PFSK-1 (cell line): ENCODE measurements around the gene APBB2.
A peak's percentile ranks its signal among the peaks of the same experiment; 100 is the strongest.

ENCODE experiments used
- FOXP2 ChIP-seq: optimal IDR thresholded peaks from 2 replicates; pipeline ENCODE3; 2011; ENCODE audit warnings: borderline replicate concordance, control low read depth, inconsistent platforms; ENCODE audit not compliant: insufficient read depth; ENCODE audit errors: extremely low read length, extremely low read depth
- POLR2AphosphoS5 ChIP-seq: IDR thresholded peaks from 2 replicates; pipeline ENCODE4 v1.6.1; 2012; ENCODE audit warnings: low read depth, mild to moderate bottlenecking, control low read depth, low read length, moderate library complexity
- SIN3A ChIP-seq: IDR thresholded peaks from 2 replicates; pipeline ENCODE4 v1.6.1; 2012; ENCODE audit warnings: mild to moderate bottlenecking, low read length, moderate library complexity, borderline replicate concordance; ENCODE audit not compliant: insufficient read depth
- TAF1 ChIP-seq: IDR thresholded peaks from 2 replicates; pipeline ENCODE4 v1.6.1; 2012; ENCODE audit warnings: low read length, control low read depth, borderline replicate concordance; ENCODE audit not compliant: insufficient read depth
- TF ChIP-seq, protein P1 (sequence below), 2 experiments: IDR thresholded peaks; 2 replicates each; pipeline versions ENCODE4 v1.6.1 to v1.8.0; 2011 to 2012; ENCODE audit warnings: low read depth in 2 of 2, low read length in 2 of 2, control low read depth in 1 of 2, inconsistent platforms in 1 of 2, mild to moderate bottlenecking in 1 of 2, moderate library complexity in 1 of 2; ENCODE audit not compliant: insufficient read depth in 1 of 2

The APBB2 gene

DNA sequence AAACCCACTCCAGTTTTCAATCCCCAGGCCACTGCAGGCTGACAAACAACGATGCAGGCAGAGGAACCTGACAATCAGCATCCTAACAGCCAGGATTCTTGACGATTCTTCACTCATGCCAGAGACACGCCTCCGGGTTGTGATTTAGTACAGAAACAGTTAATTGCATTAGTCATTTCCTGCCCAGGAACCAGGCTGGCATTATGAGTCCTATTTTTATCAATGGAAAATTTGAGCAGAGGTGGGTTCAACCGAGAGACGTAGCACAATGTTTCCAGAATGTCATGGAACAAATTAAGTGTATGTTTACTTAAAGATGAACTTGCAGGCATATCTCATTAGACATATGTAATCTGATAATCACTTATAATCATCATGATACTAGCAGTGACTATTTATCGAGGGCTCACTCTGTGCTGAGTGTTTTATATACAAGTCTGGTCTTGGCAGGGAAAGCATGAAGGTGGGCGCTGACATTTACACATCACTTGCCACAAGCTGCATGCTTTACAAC lies 304.9 kb downstream of the APBB2 start:
- no peak for TF ChIP-seq POLR2AphosphoS5
- TF ChIP-seq, protein P1, sequence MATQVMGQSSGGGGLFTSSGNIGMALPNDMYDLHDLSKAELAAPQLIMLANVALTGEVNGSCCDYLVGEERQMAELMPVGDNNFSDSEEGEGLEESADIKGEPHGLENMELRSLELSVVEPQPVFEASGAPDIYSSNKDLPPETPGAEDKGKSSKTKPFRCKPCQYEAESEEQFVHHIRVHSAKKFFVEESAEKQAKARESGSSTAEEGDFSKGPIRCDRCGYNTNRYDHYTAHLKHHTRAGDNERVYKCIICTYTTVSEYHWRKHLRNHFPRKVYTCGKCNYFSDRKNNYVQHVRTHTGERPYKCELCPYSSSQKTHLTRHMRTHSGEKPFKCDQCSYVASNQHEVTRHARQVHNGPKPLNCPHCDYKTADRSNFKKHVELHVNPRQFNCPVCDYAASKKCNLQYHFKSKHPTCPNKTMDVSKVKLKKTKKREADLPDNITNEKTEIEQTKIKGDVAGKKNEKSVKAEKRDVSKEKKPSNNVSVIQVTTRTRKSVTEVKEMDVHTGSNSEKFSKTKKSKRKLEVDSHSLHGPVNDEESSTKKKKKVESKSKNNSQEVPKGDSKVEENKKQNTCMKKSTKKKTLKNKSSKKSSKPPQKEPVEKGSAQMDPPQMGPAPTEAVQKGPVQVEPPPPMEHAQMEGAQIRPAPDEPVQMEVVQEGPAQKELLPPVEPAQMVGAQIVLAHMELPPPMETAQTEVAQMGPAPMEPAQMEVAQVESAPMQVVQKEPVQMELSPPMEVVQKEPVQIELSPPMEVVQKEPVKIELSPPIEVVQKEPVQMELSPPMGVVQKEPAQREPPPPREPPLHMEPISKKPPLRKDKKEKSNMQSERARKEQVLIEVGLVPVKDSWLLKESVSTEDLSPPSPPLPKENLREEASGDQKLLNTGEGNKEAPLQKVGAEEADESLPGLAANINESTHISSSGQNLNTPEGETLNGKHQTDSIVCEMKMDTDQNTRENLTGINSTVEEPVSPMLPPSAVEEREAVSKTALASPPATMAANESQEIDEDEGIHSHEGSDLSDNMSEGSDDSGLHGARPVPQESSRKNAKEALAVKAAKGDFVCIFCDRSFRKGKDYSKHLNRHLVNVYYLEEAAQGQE (IDR thresholded peaks at IDR 0.05; ENCODE audit: insufficient read depth in 1 of 2, low read depth in 2 of 2, low read length in 2 of 2) = no peak
- no peak for TF ChIP-seq SIN3A
- no peak for TF ChIP-seq TAF1
- no peak for TF ChIP-seq FOXP2

DNA sequence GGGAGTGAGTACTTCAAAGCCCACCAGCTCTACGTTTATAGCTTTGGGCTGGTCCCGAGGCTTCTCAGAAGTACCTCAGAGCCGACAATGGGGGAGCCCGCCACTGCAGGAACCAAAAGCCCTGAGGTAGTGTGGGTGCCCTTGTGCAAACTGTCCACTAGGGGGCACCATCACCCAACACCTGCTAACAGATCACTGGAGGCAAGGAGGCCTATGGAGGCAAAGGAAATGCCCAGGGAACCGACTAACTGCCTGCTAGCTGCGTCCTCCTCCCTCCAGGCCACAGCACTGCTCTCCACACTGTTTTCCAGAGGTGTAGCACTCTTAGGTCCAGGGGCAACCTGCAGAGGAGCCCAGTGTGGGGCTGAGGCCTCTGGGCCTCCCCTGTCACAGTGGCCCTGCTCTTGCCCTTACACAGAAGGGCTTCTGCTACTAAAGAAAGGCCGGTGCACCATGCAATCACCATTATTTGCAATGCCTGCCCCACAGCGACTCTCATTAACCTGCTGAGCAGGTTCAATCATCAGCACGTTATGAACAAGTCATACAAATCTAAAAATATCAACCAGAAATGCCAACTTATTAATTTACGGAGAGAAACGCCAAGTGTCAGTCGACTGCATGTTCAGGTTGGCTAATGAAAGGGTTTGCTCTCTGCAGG lies 305.5 kb downstream of the APBB2 start:
- TF ChIP-seq, protein P1 (IDR thresholded peaks at IDR 0.05; ENCODE audit: insufficient read depth in 1 of 2, low read depth in 2 of 2, low read length in 2 of 2) = no peak
- TF ChIP-seq SIN3A (no peak), POLR2AphosphoS5 (no peak; the same call in 1 of the 2 replicates), TAF1 (0 out of 2 replicates have a peak, but pooled peaks have one; percentile 29), FOXP2 (peak; percentile 61)

DNA sequence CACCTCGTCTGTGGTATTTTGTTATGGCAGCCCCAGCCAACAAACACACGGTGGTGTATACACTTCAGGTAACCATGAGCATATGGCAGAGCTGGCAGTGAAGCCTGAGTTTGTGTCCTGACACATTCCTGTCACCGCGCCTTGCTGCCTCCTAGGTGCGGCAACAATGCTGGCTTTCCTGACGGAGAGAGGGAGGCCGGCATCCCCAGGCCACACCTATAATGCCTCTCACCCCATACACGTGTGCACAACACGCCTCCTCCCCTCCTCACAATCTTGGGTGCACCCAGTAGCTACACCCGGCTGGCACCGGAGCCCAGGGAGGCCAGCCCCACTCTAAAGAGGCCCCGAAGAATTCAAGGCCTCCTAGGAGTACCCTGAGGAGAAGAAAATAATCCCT lies 306.0 kb downstream of the APBB2 start:
- TF ChIP-seq, protein P1 (IDR thresholded peaks at IDR 0.05; ENCODE audit: insufficient read depth in 1 of 2, low read depth in 2 of 2, low read length in 2 of 2) = no peak
- TF ChIP-seq POLR2AphosphoS5 (no peak), TAF1 (no peak), SIN3A (no peak), FOXP2 (no peak)

DNA sequence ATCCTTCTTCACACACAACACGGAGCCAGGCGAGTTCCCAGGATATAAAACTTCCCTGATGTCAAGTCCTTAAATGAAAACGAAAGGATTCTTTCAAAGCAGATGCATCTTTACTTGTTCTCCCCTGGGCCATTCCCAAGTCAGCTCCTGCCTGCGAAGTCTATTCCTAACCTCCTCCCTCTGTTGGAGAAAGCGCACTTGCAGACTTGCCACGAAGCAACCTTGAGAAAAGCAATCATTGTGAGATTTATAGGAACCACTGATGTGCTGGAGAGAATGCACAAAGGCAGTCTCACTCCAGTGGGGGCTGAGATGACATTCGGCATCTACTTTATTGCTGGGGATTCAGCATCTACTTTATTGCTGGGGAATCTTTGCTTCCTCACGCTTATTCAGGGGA lies 308.9 kb downstream of the APBB2 start:
- TF ChIP-seq FOXP2 (no peak), POLR2AphosphoS5 (no peak), TAF1 (no peak), SIN3A (no peak)
- TF ChIP-seq, protein P1 (IDR thresholded peaks at IDR 0.05; ENCODE audit: insufficient read depth in 1 of 2, low read depth in 2 of 2, low read length in 2 of 2) = no peak

DNA sequence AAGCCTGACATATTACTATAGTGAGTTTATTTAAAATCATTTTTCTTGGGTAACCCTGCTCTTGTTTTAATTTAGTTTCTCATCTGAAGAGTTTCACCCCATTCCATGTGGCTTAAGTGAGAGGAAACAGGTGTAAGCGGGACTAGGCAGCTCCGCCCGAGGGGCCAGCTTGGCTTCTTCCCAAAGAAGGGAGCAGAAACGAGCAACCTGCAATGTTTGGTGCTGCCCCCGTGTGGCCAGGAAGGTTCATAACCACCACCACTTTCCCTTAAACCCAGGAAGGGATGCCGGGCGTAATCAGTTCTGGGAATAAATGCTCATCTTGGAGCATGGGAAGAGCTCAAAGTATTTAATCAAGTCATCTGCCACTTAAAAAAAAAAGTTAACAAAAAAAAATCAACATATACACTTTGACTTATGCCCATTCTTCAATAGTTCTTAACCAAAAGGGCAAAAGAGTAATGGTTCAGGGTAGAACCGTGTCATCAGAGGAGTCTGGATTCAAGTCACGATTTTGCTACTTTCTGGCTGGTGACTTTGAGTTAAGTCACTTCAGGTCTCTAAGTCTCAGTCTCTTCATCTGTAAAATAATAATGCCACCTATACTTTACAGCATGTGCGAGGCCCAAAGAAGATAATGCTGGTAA lies 316.7 kb downstream of the APBB2 start:
- TF ChIP-seq POLR2AphosphoS5 (peak; percentile 32; the same call in 1 of the 2 replicates), TAF1 (no peak)

DNA sequence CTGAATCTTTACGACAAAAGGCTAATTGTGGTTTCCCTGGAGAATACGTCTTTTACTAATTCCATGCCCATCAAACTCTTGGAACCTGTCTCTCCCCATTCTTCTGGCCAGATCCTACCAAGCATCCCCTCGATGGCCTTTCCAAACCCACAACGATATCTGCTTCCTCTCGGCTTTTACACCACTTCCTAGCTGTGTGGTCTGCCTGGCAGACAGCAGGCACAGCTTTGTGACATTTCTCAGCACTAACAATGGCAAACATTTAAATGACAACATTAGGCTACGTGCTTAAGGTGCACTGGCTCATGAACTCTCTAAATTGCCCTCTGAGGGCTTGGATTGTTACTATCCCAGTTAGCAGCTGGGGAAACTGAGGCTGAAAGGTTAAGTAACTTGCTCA lies 323.6 kb downstream of the APBB2 start:
- no peak for TF ChIP-seq POLR2AphosphoS5
